Upper lobe of right lung (tissue), 1 donor: ENCODE measurements around the gene FAM32A. TPM values are rescaled to one million over a fixed set of nuclear protein-coding genes. Genes with fewer than 3 reads are reported as not detected.

ENCODE experiments used
- ATAC-seq: fragments of 200-7000 bp; cut with Tn5 transposase; one replicate; pipeline ENCODE4 v1.9.1; 2020; ENCODE audit warnings: mild to moderate bottlenecking, moderate library complexity
- DNase-seq: peaks from one replicate; pipeline ENCODE4 v3.0.0-alpha.2; 2020
- H3K27ac ChIP-seq: fragments of 200-600 bp; one replicate; pipeline ENCODE4 v1.8.0; 2022
- H3K27me3 ChIP-seq: fragments of 200-600 bp; one replicate; pipeline ENCODE4 v1.8.0; 2022; ENCODE audit warnings: mild to moderate bottlenecking
- H3K36me3 ChIP-seq: fragments of 200-600 bp; one replicate; pipeline ENCODE4 v1.8.0; 2022
- H3K4me1 ChIP-seq: fragments of 200-600 bp; one replicate; pipeline ENCODE4 v1.8.0; 2022
- H3K4me3 ChIP-seq: fragments of 200-600 bp; one replicate; pipeline ENCODE4 v1.8.0; 2022; ENCODE audit warnings: mild to moderate bottlenecking
- H3K9me3 ChIP-seq: fragments of 200-600 bp; one replicate; pipeline ENCODE4 v1.8.0; 2022
- CTCF ChIP-seq: fragments of 200-600 bp; IDR thresholded peaks from one replicate; pipeline ENCODE4 v1.8.0; 2022; ENCODE audit warnings: antibody characterized with exemption
- intact Hi-C: fragments of 100-400 bp; cut with DNase I; formaldehyde crosslinking; loops from one replicate; pipeline ENCODE4 v1.11.0; 2022
- total RNA-seq: library from RNA; stranded (reverse); fragmentation: NEBNext Ultra II Directional; extraction: Animal tissue kit (Norgen Biotek cat#: 25700); gene quantifications from one replicate; pipeline ENCODE4 v1.2.1, GENCODE V29; 2021
- donor health status: DM: no; HTN: yes; CAD: no; lungs with severe emphysema.

The FAM32A gene
- total RNA-seq, 1 donor from 2014 or later: 56.4 TPM

DNA sequence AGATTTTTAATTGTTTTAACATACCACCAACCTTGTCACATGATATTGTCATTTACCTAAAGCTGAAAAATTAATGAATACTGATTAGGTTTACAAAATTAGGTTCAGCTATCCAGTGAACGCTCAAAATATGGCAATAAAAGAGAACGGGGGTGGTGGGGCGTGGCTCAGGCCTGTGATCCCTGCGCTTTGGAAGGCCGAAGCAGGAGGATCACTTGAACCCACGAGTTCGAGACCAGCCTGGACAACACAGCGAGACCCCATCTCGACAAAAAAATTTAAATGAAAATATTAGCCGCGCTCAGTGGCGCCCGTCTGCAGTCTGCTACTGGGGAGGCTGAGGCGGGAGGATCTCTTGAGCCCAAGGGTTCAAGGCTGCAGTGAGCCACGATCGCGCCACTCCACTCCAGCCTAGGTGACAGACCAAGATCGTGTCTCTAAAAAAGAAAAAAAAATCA, 516 bp upstream of the FAM32A start:
- peak overlapping the region; percentile 69 for H3K4me3 ChIP-seq
- peaks cover 16% of the 10 kb centered on the region for H3K4me1 ChIP-seq
- no peak for TF ChIP-seq CTCF
- no peaks in the 10 kb centered on the region for H3K9me3 ChIP-seq
- intact Hi-C loops: loop anchor here (5.0 to 10.0 kb wide), 2 partner anchors 142 to 560 kb away; no protein-coding TSS in a partner anchor
- ATAC-seq: no peak
- DNase-seq: no peak
- no peak overlapping the region for H3K27ac ChIP-seq
- H3K27me3 ChIP-seq: no peaks in the 10 kb centered on the region
- peaks cover 14% of the 10 kb centered on the region for H3K36me3 ChIP-seq

GRCh38 chr19:16185768-16186123, 536 bp downstream of the FAM32A start:
- peak; percentile 15 for ATAC-seq
- Histone ChIP-seq H3K4me3 (peak overlapping the region; percentile 69), H3K27ac (peak overlapping the region; percentile 82), H3K9me3 (no peaks in the 10 kb centered on the region), H3K4me1 (peaks cover 16% of the 10 kb centered on the region), H3K36me3 (peaks cover 24% of the 10 kb centered on the region), H3K27me3 (no peaks in the 10 kb centered on the region)
- peak; percentile 37 for TF ChIP-seq CTCF
- peak; percentile 72 for DNase-seq
- intact Hi-C loops: loop anchor here (10.0 kb wide), 1 partner anchor 561 kb away; no protein-coding TSS in a partner anchor

GRCh38 chr19:16188521-16188920, 3.3 kb downstream of the FAM32A start:
- Histone ChIP-seq H3K27ac (no peak overlapping the region), H3K4me1 (peaks cover 16% of the 10 kb centered on the region), H3K27me3 (no peaks in the 10 kb centered on the region), H3K9me3 (no peaks in the 10 kb centered on the region), H3K4me3 (no peak overlapping the region), H3K36me3 (peaks cover 51% of the 10 kb centered on the region)
- ATAC-seq: no peak
- TF ChIP-seq CTCF: no peak
- no peak for DNase-seq
- intact Hi-C loops: loop anchor here (10.0 kb wide), 1 partner anchor 564 kb away; no protein-coding TSS in a partner anchor

DNA sequence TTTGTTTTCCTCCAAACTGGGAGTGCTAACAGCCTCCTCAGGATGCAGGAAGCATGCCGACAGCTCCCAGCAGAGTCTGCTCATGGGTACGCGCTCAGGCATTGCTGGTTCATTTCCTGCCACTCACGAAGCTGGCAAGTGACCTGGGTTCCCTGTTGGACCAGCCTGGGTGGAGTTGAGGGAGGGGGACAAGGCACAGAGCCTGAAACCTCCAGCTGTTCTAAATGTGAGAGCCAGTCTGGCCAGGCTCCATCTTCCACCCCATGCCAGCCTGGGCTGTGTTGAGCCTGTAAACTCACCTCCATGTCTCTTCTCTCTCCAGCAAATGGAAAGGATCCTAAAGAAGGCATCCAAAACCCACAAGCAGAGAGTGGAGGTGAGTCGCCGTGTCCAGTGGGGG, 5.0 kb downstream of the FAM32A start:
- Histone ChIP-seq H3K27ac (no peak overlapping the region), H3K4me3 (no peak overlapping the region), H3K36me3 (peaks cover 51% of the 10 kb centered on the region), H3K9me3 (no peaks in the 10 kb centered on the region), H3K27me3 (no peaks in the 10 kb centered on the region), H3K4me1 (peaks cover 13% of the 10 kb centered on the region)
- DNase-seq (no peak), ATAC-seq (no peak)
- intact Hi-C loops: no loop called here
- TF ChIP-seq CTCF: no peak

DNA sequence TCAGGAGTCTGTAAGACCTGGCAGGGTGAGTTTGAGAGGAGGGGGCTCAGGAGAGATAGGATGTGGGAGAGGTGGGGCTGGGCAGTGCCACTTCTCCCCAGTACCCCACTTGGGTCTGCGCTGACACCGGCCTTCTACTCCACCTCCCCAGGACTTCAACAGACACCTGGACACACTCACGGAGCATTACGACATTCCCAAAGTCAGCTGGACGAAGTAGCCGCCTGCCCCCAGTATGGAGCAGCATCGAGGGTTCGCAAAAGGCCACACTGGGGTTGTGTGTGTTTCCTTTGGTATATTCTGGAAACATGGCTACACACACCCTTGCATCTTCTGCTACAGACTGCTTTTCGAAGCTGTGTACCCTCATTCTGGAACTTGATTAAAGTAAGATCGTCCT, 5.5 kb downstream of the FAM32A start:
- peaks cover 51% of the 10 kb centered on the region for H3K36me3 ChIP-seq
- H3K9me3 ChIP-seq: no peaks in the 10 kb centered on the region
- no peak for ATAC-seq
- H3K27me3 ChIP-seq: no peaks in the 10 kb centered on the region
- peaks cover 13% of the 10 kb centered on the region for H3K4me1 ChIP-seq
- no peak for DNase-seq
- no peak overlapping the region for H3K4me3 ChIP-seq
- TF ChIP-seq CTCF: no peak
- H3K27ac ChIP-seq: no peak overlapping the region
- intact Hi-C loops: no loop called here
